ENCODE results near the gene PARD3B. TPM values are rescaled to one million over a fixed set of nuclear protein-coding genes. Genes with fewer than 3 reads are reported as not detected.

PARD3B gene
- total and polyA plus RNA-seq, 10 of the 15 experiments (the other 5 are each of a cell fraction or from before 2014, with no cell fraction given), result 0.01 to 0.54 (median 0.07) TPM; not detected in 7

DNA sequence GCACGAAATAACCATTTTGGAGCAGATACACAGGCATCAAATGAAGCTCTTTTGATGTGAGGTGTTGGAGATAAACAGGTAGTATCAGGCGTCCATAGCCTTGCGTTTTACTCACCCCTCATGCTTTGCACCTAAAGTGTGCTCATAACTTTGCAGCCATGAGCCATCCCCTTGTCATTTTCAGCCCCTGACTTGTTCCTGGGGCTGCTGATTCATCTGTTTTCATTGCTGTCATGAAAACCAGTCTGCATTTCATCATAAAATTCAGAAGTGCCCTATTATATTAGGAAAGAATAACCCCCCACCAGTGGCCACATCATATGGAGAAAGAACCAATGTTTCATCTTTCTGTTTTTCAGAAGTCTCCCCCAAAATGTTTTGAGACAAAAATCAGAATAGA, 807.3 kb downstream of the PARD3B start (continued):
- TF ChIP-seq ZNF274 (IDR thresholded peaks at IDR 0.05; ENCODE audit: insufficient read depth, insufficient read length), result no peak
- no peak for TF ChIP-seq CBFB (IDR thresholded peaks at IDR 0.05; ENCODE audit: low read depth)
- TF ChIP-seq KAT2A (conservative IDR thresholded peaks at IDR 0.05; ENCODE audit: control insufficient read depth, low read depth, low read length), result no peak

- CTCF ChIA-PET, result no interaction called here
- no peak overlapping the region for H3K4me3 ChIP-seq
- H3K27ac ChIP-seq (ENCODE audit: control insufficient read depth, insufficient read depth), result no peak overlapping the region
- in situ Hi-C loops (cut with MboI) (no loop called here), intact Hi-C loops (cut with micrococcal nuclease; ENCODE audit: unreplicated experiment) (no loop called here)
- FAIRE-seq, result no peak
- no peak for DNase-seq (ENCODE audit: low read depth, low spot score)
- H3K4me1 ChIP-seq (ENCODE audit: control insufficient read depth, insufficient read depth, low read length), result no peaks in the 10 kb centered on the region
- POLR2A ChIA-PET, result no interaction called here
- no peak overlapping the region for H2AFZ ChIP-seq (ENCODE audit: control insufficient read depth, low read depth, low read length)
- no peak for ATAC-seq
- H3K27me3 ChIP-seq (replicated peaks in 1 of 2; ENCODE audit: control insufficient read depth in 2 of 2, insufficient read depth in 2 of 2, low read length in 1 of 2), result no peaks in the 10 kb centered on the region
- RAD21 ChIA-PET (ENCODE audit: unreplicated experiment), result no interaction called here
- no peaks in the 10 kb centered on the region for H3K9me3 ChIP-seq (replicated peaks; ENCODE audit: control insufficient read depth, insufficient read depth, low read length)
- no peaks in the 10 kb centered on the region for H3K79me2 ChIP-seq (ENCODE audit: control insufficient read depth, insufficient read depth, low read length)
- WGBS (ENCODE audit: insufficient coverage, insufficient replicate concordance, low lambda C conversion rate, missing lambda C conversion rate), result 17% methylated on average over 2 of the region's 2 CpGs
- H3K9ac ChIP-seq (ENCODE audit: control insufficient read depth, insufficient read depth, low read length), result no peak overlapping the region
- no peaks in the 10 kb centered on the region for H4K20me1 ChIP-seq (ENCODE audit: control insufficient read depth, insufficient read depth)
- no TSS peak for BruUV-seq (replicated peaks)
- no peak overlapping the region for H3K4me2 ChIP-seq (ENCODE audit: control insufficient read depth, insufficient read depth)
- no peaks in the 10 kb centered on the region for H3K36me3 ChIP-seq (ENCODE audit: control insufficient read depth in 2 of 2, insufficient read depth in 2 of 2, low read length in 1 of 2)
- TF ChIP-seq TCF7 (IDR thresholded peaks at IDR 0.05; ENCODE audit: borderline replicate concordance), result no peak
- no peak for TF ChIP-seq EZH2 (IDR thresholded peaks at IDR 0.05; ENCODE audit: borderline replicate concordance, control insufficient read depth, low read depth, low read length)
- TF ChIP-seq SMC3 (IDR thresholded peaks at IDR 0.05; ENCODE audit: borderline replicate concordance, low read length), result no peak
- no peak for TF ChIP-seq SRF (IDR thresholded peaks at IDR 0.05; ENCODE audit: low read depth in 2 of 2, low read length in 2 of 2)
- TF ChIP-seq SPI1 (IDR thresholded peaks at IDR 0.05; ENCODE audit: borderline replicate concordance, insufficient read depth, low read depth, low read length), result no peak
- TF ChIP-seq ZNF384 (IDR thresholded peaks at IDR 0.05; ENCODE audit: borderline replicate concordance, low read depth, low read length), result no peak
- no peak for TF ChIP-seq ZNF207 (IDR thresholded peaks at IDR 0.05; ENCODE audit: borderline replicate concordance)
- TF ChIP-seq MXI1 (IDR thresholded peaks at IDR 0.05; ENCODE audit: low read depth, low read length), result no peak
- no peak for TF ChIP-seq GABPA (IDR thresholded peaks at IDR 0.05; ENCODE audit: low read depth)
- TF ChIP-seq CBX3 (IDR thresholded peaks at IDR 0.05; ENCODE audit: borderline replicate concordance, low read depth), result no peak
- no peak for TF ChIP-seq E2F4 (IDR thresholded peaks at IDR 0.05; ENCODE audit: low read depth, low read length)
- TF ChIP-seq, protein P1, sequence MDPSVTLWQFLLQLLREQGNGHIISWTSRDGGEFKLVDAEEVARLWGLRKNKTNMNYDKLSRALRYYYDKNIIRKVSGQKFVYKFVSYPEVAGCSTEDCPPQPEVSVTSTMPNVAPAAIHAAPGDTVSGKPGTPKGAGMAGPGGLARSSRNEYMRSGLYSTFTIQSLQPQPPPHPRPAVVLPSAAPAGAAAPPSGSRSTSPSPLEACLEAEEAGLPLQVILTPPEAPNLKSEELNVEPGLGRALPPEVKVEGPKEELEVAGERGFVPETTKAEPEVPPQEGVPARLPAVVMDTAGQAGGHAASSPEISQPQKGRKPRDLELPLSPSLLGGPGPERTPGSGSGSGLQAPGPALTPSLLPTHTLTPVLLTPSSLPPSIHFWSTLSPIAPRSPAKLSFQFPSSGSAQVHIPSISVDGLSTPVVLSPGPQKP (IDR thresholded peaks at IDR 0.05; ENCODE audit: low read depth, low read length), result no peak
- no peak for TF ChIP-seq ZNF24 (IDR thresholded peaks at IDR 0.05)
- TF ChIP-seq SIN3A (IDR thresholded peaks at IDR 0.05; ENCODE audit: low read depth, low read length), result no peak
- TF ChIP-seq IKZF1 (conservative IDR thresholded peaks at IDR 0.05), result no peak
- no peak for TF ChIP-seq TAF1 (IDR thresholded peaks at IDR 0.05; ENCODE audit: borderline replicate concordance, low read depth, low read length)
- no peak for TF ChIP-seq ZSCAN29 (IDR thresholded peaks at IDR 0.05)
- TF ChIP-seq, protein P2, sequence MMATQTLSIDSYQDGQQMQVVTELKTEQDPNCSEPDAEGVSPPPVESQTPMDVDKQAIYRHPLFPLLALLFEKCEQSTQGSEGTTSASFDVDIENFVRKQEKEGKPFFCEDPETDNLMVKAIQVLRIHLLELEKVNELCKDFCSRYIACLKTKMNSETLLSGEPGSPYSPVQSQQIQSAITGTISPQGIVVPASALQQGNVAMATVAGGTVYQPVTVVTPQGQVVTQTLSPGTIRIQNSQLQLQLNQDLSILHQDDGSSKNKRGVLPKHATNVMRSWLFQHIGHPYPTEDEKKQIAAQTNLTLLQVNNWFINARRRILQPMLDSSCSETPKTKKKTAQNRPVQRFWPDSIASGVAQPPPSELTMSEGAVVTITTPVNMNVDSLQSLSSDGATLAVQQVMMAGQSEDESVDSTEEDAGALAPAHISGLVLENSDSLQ (IDR thresholded peaks at IDR 0.05), result no peak
- no peak for TF ChIP-seq BACH1 (IDR thresholded peaks at IDR 0.05; ENCODE audit: borderline replicate concordance)
- SMC1A ChIA-PET (ENCODE audit: uncharacterized antibody, unreplicated experiment), result interaction anchor here (1.0 kb wide), 1 partner anchor 8 kb away, joined by 3 read pairs; no protein-coding TSS in a partner anchor
These were observed 812.5 kb downstream of the PARD3B start for GRCh38 chr2:205357732-205358131.
